H9 (cell line): ENCODE measurements around the gene HDC. TPM values are rescaled to one million over a fixed set of nuclear protein-coding genes. Genes with fewer than 3 reads are reported as not detected.

Experiments used
- DNase-seq: peaks from one replicate; pipeline ENCODE4 v3.0.0-alpha.2; 2017
- H2AFZ ChIP-seq: one replicate; pipeline ENCODE4 v1.6.1; 2013; ENCODE audit warnings: mild to moderate bottlenecking, low read length, control low read depth, moderate library complexity
- H2AK5ac ChIP-seq: 2 replicates; pipeline ENCODE4 v1.6.1; 2013; ENCODE audit warnings: low read length, control low read depth, mixed read lengths; ENCODE audit not compliant: insufficient read length
- H2BK120ac ChIP-seq: one replicate; pipeline ENCODE4 v1.6.1; 2013; ENCODE audit warnings: low read depth, mild to moderate bottlenecking, low read length, control low read depth, inconsistent platforms; ENCODE audit not compliant: poor library complexity, severe bottlenecking
- H2BK12ac ChIP-seq: 2 replicates; pipeline ENCODE4 v1.6.1; 2013; ENCODE audit warnings: low read length, control low read depth, mixed read lengths, low read depth; ENCODE audit not compliant: insufficient read length
- H2BK15ac ChIP-seq: 2 replicates; pipeline ENCODE4 v1.6.1; 2013; ENCODE audit warnings: low read depth, low read length, control low read depth
- H2BK20ac ChIP-seq: one replicate; pipeline ENCODE4 v1.6.1; 2013; ENCODE audit warnings: low read depth, mild to moderate bottlenecking, low read length, control low read depth, inconsistent platforms; ENCODE audit not compliant: poor library complexity, severe bottlenecking
- H2BK5ac ChIP-seq: 2 replicates; pipeline ENCODE4 v1.6.1; 2013; ENCODE audit warnings: low read length, control low read depth, mixed read lengths; ENCODE audit not compliant: insufficient read length
- H3K14ac ChIP-seq: 2 replicates; pipeline ENCODE4 v1.6.1; 2013; ENCODE audit warnings: low read length, control low read depth; ENCODE audit not compliant: insufficient read depth
- H3K18ac ChIP-seq: 2 replicates; pipeline ENCODE4 v1.6.1; 2013; ENCODE audit warnings: low read depth, mild to moderate bottlenecking, mixed read lengths, low read length, control low read depth; ENCODE audit not compliant: insufficient read length
- H3K23ac ChIP-seq: 2 replicates; pipeline ENCODE4 v1.6.1; 2013; ENCODE audit warnings: low read length, control low read depth, mixed read lengths, low read depth; ENCODE audit not compliant: insufficient read length
- H3K23me2 ChIP-seq: 2 replicates; pipeline ENCODE4 v1.6.1; 2013; ENCODE audit warnings: low read depth, mild to moderate bottlenecking, mixed read lengths, low read length, control low read depth; ENCODE audit not compliant: insufficient read length, poor library complexity, severe bottlenecking
- H3K27ac ChIP-seq: 2 replicates; pipeline ENCODE4 v1.5.1; 2013; ENCODE audit warnings: low read length, control low read depth, mixed read lengths, low read depth; ENCODE audit not compliant: insufficient read length
- H3K27me3 ChIP-seq: 2 replicates; pipeline ENCODE4 v1.6.1; 2013; ENCODE audit warnings: low read length, control low read depth, inconsistent platforms; ENCODE audit not compliant: insufficient read depth
- H3K4ac ChIP-seq: 2 replicates; pipeline ENCODE4 v1.6.1; 2013; ENCODE audit warnings: low read depth, mild to moderate bottlenecking, control low read depth, inconsistent platforms, low read length, moderate library complexity
- H3K4me1 ChIP-seq: 2 replicates; pipeline ENCODE4 v1.6.1; 2013; ENCODE audit warnings: low read length, control low read depth, inconsistent platforms; ENCODE audit not compliant: insufficient read depth
- H3K4me2 ChIP-seq: 2 replicates; pipeline ENCODE4 v1.6.1; 2013; ENCODE audit warnings: low read length, control low read depth, mixed read lengths; ENCODE audit not compliant: insufficient read length, insufficient read depth
- H3K56ac ChIP-seq: 2 replicates; pipeline ENCODE4 v1.6.1; 2013; ENCODE audit warnings: low read depth, mild to moderate bottlenecking, mixed read lengths, low read length, control low read depth; ENCODE audit not compliant: insufficient read length
- H3K79me1 ChIP-seq: 2 replicates; pipeline ENCODE4 v1.6.1; 2013; ENCODE audit warnings: low read depth, mild to moderate bottlenecking, moderate library complexity, low read length, control low read depth, inconsistent platforms; ENCODE audit not compliant: insufficient read depth, poor library complexity, severe bottlenecking
- H3K79me2 ChIP-seq: 2 replicates; pipeline ENCODE4 v1.6.1; 2013; ENCODE audit warnings: low read length, control low read depth, inconsistent platforms; ENCODE audit not compliant: insufficient read depth
- H3K9ac ChIP-seq: 2 replicates; pipeline ENCODE4 v1.6.1; 2013; ENCODE audit warnings: low read length, control low read depth, mixed read lengths; ENCODE audit not compliant: insufficient read length; ENCODE audit errors: extremely low read depth
- H3K9me3 ChIP-seq: one replicate; pipeline ENCODE4 v1.6.1; 2013; ENCODE audit warnings: low read depth, low read length, inconsistent platforms; ENCODE audit not compliant: control insufficient read depth
- H3T11ph ChIP-seq: one replicate; pipeline ENCODE4 v1.6.1; 2013; ENCODE audit warnings: mild to moderate bottlenecking, low read length, control low read depth, inconsistent platforms
- H4K20me1 ChIP-seq: one replicate; pipeline ENCODE4 v1.6.1; 2013; ENCODE audit not compliant: control insufficient read depth, insufficient read length, insufficient read depth
- H4K5ac ChIP-seq: 2 replicates; pipeline ENCODE4 v1.6.1; 2013; ENCODE audit warnings: low read depth, mild to moderate bottlenecking, mixed read lengths, low read length, control low read depth; ENCODE audit not compliant: insufficient read length
- H4K8ac ChIP-seq: replicated peaks from 2 replicates; pipeline ENCODE4 v1.6.1; 2013; ENCODE audit warnings: low read length, control low read depth, mixed read lengths, low read depth; ENCODE audit not compliant: insufficient read length
- H4K91ac ChIP-seq: 2 replicates; pipeline ENCODE4 v1.6.1; 2013; ENCODE audit warnings: low read depth, mild to moderate bottlenecking, moderate library complexity, mixed read lengths, low read length, control low read depth; ENCODE audit not compliant: insufficient read length
- H3K27ac Mint-ChIP-seq, 3 experiments: 2 replicates in 2 of 3; 3 replicates in 1 of 3; pipeline ENCODE4 v1.8.0; 2020 to 2021; ENCODE audit warnings: mixed read lengths in 3 of 3, mild to moderate bottlenecking in 1 of 3, moderate library complexity in 1 of 3
- H3K27me3 Mint-ChIP-seq: 2 replicates; pipeline ENCODE4 v1.8.0; 2021; ENCODE audit warnings: low read depth, mild to moderate bottlenecking, moderate library complexity, mixed read lengths
- H3K36me3 Mint-ChIP-seq, 3 experiments: 2 replicates in 2 of 3; 3 replicates in 1 of 3; pipeline ENCODE4 v1.8.0; 2020 to 2021; ENCODE audit warnings: low read depth in 3 of 3, mixed read lengths in 3 of 3; ENCODE audit not compliant: insufficient read depth in 1 of 3
- H3K4me1 Mint-ChIP-seq, 2 experiments: 2 replicates each; pipeline ENCODE4 v1.8.0; 2020; ENCODE audit warnings: mixed read lengths in 2 of 2
- H3K4me3 Mint-ChIP-seq, 2 experiments: 2 replicates in 1 of 2; 3 replicates in 1 of 2; pipeline ENCODE4 v1.8.0; 2020 to 2021; ENCODE audit warnings: mild to moderate bottlenecking in 2 of 2, mixed read lengths in 2 of 2, moderate library complexity in 1 of 2
- H3K9me3 Mint-ChIP-seq, 2 experiments: 2 replicates in 1 of 2; 3 replicates in 1 of 2; pipeline ENCODE4 v1.8.0; 2020; ENCODE audit warnings: mild to moderate bottlenecking in 2 of 2, mixed read lengths in 2 of 2, moderate library complexity in 1 of 2
- WGBS: extraction: QIAGEN DNeasy Blood & Tissue Kit; methylation state at CpG from one replicate; pipeline ENCODE4 v1.1.7; 2013; ENCODE audit warnings: missing lambda C conversion rate, low lambda C conversion rate, mixed read lengths; ENCODE audit not compliant: insufficient read length; ENCODE audit errors: extremely low coverage; 5-methylcytosine and 5-hydroxymethylcytosine counted together
- total RNA-seq: library from RNA; stranded (reverse); gene quantifications from 2 replicates; pipeline ENCODE4 v1.2.1, GENCODE V29; 2021
- TF ChIP-seq, protein P1 (sequence below): fragments of 200-600 bp; sonication (generic); conservative IDR thresholded peaks from 3 replicates; pipeline ENCODE4 v1.8.0; 2021; ENCODE audit warnings: antibody characterized with exemption, mild to moderate bottlenecking

Gene HDC
- total RNA-seq, 1 experiment from 2014 or later, result not detected

- no peaks in the 10 kb centered on the region for H3K23me2 ChIP-seq
- H3K36me3 Mint-ChIP-seq, result no peaks in the 10 kb centered on the region
- H3K23ac ChIP-seq, result no peak overlapping the region
- H3K79me1 ChIP-seq, result no peaks in the 10 kb centered on the region
- H3K56ac ChIP-seq, result no peak overlapping the region
- H3K9me3 Mint-ChIP-seq, result no peaks in the 10 kb centered on the region
- no peak overlapping the region for H3K4ac ChIP-seq
- H3K27ac ChIP-seq, result no peak overlapping the region
- H4K20me1 ChIP-seq, result no peaks in the 10 kb centered on the region
- no peaks in the 10 kb centered on the region for H3K79me2 ChIP-seq
- no peak for DNase-seq
- no peak overlapping the region for H2BK120ac ChIP-seq
- no peak overlapping the region for H3K14ac ChIP-seq
- no peak overlapping the region for H4K5ac ChIP-seq
- H2BK15ac ChIP-seq, result no peak overlapping the region
- no peaks in the 10 kb centered on the region for H3K4me1 ChIP-seq
- no peak overlapping the region for H2BK5ac ChIP-seq
- no peak overlapping the region for H2BK12ac ChIP-seq
- H3K27me3 ChIP-seq, result no peaks in the 10 kb centered on the region
- no peak overlapping the region for H3K18ac ChIP-seq
- H4K91ac ChIP-seq, result no peak overlapping the region
- no peak overlapping the region for H3K4me3 Mint-ChIP-seq
- H3K27ac Mint-ChIP-seq, result no peak overlapping the region
- H2BK20ac ChIP-seq, result no peak overlapping the region
- H3K4me1 Mint-ChIP-seq, result peaks cover 0 to 4% of the 10 kb centered on the region in 2 experiments; a peak in 1 of 4 replicates
- WGBS, result no CpG with 5 or more reads among the region's 9 CpGs
- TF ChIP-seq, protein P1, sequence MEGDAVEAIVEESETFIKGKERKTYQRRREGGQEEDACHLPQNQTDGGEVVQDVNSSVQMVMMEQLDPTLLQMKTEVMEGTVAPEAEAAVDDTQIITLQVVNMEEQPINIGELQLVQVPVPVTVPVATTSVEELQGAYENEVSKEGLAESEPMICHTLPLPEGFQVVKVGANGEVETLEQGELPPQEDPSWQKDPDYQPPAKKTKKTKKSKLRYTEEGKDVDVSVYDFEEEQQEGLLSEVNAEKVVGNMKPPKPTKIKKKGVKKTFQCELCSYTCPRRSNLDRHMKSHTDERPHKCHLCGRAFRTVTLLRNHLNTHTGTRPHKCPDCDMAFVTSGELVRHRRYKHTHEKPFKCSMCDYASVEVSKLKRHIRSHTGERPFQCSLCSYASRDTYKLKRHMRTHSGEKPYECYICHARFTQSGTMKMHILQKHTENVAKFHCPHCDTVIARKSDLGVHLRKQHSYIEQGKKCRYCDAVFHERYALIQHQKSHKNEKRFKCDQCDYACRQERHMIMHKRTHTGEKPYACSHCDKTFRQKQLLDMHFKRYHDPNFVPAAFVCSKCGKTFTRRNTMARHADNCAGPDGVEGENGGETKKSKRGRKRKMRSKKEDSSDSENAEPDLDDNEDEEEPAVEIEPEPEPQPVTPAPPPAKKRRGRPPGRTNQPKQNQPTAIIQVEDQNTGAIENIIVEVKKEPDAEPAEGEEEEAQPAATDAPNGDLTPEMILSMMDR, result no peak
- H2AK5ac ChIP-seq, result no peak overlapping the region
- no peak overlapping the region for H4K8ac ChIP-seq
- H3K4me2 ChIP-seq, result no peak overlapping the region
- no peak overlapping the region for H2AFZ ChIP-seq
- H3K9ac ChIP-seq, result no peak overlapping the region
- H3K9me3 ChIP-seq, result no peaks in the 10 kb centered on the region
- H3K27me3 Mint-ChIP-seq, result no peaks in the 10 kb centered on the region
- H3T11ph ChIP-seq, result no peak overlapping the region
These were observed 29.1 kb downstream of the HDC start for GRCh38 chr15:50236433-50236832.
